Activated CD4-positive, alpha-beta T cell treated with anti-CD3 and anti-CD28 coated beads, Interleukin-2, amount 50 U/mL, for 24 hours (primary cell): ENCODE measurements around the gene TNRC18.
"Not testable (repeated sequence)": the region's sequence is repeated elsewhere in the genome, so short reads cannot be mapped to it uniquely, and the experiment has no call there.

Source experiments
- DNase-seq, 2 donors: peaks; one replicate each; pipeline ENCODE4 v3.0.0-alpha.2; 2020; ENCODE audit warnings: low read depth in 1 of 2, low spot score in 1 of 2

Gene TNRC18

DNA sequence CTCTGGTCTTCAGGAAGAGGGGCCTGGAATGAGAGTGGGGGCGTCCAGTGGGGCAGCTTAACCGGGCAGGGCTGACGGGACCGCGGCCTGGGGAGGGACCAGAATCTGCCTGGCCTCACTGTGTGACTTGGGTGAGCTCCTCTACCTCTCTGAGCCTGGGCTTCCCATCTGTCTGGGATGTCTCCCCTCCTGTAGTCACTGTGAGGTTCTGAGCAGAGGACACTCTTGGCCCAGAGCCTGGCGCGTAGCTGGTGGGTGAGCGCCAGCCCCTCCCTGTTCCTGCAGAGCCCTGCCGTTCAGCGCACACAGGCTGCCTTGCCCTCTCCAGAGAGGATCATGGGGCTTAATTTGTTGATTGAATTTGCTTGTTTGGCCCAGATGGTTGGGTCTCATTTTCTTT is 148.1 kb downstream of the TNRC18 start:
- DNase-seq: not testable (repeated sequence)

- DNase-seq: not testable (repeated sequence)
Observed at GRCh38 chr7:5274985-5275431, 148.6 kb downstream of the TNRC18 start.

DNA sequence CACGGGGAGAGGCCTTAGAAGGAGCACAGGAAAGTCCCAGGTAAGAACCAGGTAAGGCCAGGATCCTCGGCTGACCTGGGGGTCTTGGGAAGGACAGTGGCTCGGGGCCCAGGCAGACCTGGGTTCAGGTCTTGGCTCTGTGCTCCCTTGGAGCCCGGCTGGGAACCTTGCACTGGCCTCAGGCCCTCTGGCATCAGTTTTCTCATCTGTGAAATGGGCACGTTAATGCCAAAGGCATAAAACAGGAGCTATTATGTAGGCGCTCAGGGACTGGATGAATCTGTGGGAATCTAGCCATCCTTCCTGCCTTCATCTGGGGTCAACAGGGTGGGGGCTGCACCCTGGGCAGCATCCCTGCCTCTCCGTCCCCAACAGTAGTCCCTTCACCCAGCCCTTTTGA is 149.2 kb downstream of the TNRC18 start:
- DNase-seq: no peak

GRCh38 chr7:5273831-5274405 is 149.7 kb downstream of the TNRC18 start:
- not testable (repeated sequence) for DNase-seq

DNA sequence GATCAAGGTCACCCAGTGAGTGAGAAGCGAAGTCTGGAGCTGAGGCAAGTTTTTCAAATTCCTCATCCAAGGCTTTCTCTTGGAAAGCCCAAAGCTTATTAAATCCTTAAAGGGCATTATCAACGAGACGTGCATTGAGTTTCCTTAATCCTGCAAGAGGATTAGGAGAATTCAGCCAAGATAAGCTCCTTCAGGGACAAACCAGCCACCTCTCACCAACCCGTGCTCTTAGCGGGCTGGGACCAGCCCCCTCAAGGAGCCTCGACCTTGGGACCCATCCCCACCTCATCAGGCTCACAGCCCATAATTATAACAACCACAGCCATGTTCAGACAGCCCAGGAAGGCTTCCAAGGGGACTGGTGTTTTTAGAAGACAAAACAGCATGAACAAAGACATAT is 152.8 kb downstream of the TNRC18 start:
- no peak for DNase-seq

DNA sequence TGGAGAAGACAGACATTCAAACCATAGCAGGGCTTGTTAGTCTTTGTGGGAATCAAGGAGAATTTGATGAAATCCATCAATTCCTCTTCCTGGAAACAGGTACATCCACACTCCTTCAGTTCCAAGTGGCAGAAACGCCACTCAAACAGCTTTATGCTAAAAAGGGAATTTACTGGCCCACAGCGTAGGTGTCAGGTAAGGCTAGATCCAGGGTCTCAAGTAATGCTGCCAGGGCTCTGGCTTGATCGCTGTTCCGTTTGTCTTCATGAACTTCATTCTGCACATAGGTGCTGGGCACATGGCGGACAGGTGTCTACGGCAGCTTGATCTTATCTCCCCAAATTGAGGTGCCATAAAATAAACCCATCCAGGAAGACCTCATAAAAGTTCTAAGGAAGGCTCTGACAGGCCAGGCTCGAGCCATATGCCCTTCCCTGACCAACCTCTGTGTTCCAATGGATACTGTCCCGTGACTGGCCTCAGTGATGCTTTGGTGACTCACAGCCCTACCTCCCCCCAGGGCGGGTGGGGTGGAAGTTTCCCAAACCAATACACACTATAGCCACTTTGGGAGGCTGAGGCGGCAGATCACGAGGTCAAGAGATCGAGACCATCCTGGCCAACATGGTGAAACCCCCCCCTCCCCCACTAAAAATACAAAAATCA is 153.5 kb downstream of the TNRC18 start:
- DNase-seq: not testable (repeated sequence)

DNA sequence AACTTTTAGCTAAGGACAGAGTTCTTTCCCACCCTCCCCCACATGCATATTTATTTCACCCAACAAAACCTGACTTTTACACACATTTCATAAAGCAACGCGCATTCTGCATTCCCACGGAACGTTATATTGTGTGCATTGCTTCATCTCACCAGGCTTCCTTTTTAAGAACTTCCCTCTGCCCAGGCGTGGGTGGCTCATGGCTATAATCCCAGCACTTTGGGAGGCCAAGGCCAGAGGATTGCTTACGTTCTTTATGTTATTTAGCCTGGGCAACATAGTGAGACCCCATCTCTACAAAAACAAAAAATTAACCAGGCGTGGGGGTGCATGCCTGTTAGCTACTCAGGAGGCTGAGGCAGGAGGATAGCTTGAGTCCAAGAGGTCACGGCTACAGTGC is 155.8 kb downstream of the TNRC18 start:
- DNase-seq: not testable (repeated sequence)

DNA sequence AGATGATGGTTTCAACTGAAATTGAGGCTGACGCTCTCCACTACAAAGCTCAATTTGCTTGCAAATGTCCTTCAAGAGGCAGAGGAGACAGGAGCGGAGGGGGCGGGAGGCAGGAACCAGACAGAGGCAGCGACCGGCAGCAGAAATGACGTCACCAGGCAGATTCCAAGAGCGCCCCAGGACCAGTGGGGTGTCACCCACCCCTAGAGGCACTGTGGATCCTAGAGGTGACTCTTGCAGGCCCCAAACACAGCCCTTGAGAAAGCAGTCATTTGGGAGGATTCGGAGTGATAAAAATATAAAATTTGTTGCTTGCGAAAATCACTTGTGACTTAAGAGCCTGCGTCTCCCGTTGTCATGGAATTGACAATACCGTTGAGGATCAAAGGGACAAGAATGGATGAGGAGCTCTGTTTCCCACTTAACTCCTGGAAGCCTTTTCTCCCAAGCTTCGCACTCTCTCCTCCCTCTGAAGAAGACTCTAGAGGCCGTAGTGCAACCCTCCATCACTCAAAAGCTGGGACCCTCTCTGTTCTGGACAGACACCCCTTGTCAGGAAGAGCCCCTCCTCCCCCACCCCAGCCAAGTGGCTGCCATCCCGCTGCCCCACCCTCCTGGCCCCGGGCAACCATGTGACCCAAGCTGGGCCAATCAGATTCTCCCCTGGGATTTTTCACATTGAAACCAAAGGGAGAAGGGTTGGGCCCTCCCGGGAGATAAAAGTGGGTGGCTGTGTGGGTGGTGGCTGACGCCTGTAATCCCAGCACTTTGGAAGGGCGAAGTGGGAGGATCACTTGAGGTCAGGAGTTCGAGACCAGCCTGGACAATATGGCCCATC is 157.2 kb downstream of the TNRC18 start:
- DNase-seq: no peak

DNA sequence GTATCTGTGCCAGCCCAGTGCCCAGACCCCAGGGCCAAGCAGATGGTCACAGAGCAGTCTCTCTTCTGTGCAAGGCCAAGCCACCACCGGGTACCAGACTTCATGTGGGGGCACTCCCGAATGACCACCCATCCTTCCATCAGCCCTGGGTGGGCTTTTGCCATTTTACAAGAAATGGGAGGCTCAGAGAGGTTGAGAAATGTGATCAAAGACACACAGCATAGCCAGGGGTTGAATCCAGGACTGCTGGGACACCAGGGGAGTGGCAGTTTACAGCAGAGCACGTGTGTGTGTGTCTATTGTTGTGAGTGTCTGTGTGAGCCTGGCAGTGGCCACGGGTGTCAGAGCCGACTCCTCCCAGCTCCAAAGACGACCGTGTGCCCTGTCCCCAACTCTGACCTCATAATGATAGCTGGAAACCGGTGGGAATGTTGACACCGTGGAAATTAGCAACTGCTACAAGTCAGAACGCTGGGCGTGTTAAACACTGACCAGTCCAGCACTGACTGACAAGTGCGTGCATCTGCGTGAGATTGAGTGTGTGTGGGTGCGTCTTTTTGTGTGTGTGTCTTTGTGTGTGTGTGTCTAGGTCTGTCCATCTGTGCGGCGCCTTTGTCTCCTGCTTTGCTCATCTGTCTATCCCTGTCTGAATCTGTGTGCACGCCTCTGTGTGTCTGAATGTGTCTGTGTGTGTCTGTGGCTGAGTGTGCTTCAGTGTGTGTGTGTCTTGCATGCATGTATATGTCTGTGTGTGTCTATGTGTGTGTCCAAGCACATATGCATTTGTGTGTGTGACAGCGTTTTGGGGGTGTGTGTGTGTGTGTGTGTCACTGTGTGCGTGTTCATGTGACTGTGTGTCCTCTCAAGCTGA is 158.1 kb downstream of the TNRC18 start:
- DNase-seq: no peak

DNA sequence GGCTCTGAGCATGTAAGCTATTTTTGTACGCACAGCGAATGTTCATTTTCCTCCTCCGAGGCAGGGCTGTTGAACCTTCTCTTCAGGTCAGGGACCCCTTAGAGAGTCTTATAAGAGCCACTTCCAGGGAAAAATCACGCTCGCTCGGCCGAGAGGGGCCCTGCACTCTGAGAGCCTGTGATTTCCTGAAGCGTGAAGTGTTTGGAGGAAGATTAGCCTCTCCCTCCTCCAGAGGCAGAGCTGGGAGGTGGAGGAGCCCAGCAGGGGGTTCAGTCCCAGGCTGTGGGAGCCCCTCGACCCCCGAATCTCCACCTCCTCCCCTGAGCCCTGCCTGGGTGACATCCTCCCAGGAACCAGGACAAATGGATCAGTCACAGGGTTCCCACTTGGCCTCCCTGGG is 160.6 kb downstream of the TNRC18 start:
- DNase-seq: not testable (repeated sequence)

GRCh38 chr7:5260530-5261068 is 163.0 kb downstream of the TNRC18 start:
- not testable (repeated sequence) for DNase-seq
